A673 (cell line): ENCODE results near the gene IL6. TPM values are rescaled to one million over a fixed set of nuclear protein-coding genes. Genes with fewer than 3 reads are reported as not detected.

Source experiments
- BruUV-seq: library from RNA; stranded (reverse); fragments of 400-500 nt; replicated peaks from 2 replicates; lab custom pipeline; 2021; lab: Mats Ljungman, UMichigan
- CTCF ChIA-PET: fragments of 300-600 bp; sonication (Branson Sonifier 250); formaldehyde crosslinking; loops from one replicate; lab custom pipeline; 2022; ENCODE audit warnings: antibody characterized with exemption; lab: Charles Lee
- POLR2A ChIA-PET: fragments of 300-600 bp; sonication (Branson Sonifier 250); formaldehyde crosslinking; loops from one replicate; lab custom pipeline; 2022; ENCODE audit warnings: antibody characterized with exemption; ENCODE audit not compliant: low non-redundant PET; lab: Charles Lee
- DNase-seq: peaks from one replicate; pipeline ENCODE4 v3.0.0-alpha.2; 2015; ENCODE audit warnings: low spot score
- H3K27ac ChIP-seq: fragments of 200-600 bp; sonication (generic); 2 replicates; pipeline ENCODE4 v1.5.1; 2016; ENCODE audit warnings: mixed run types, low read depth, mild to moderate bottlenecking, mixed read lengths, antibody characterized with exemption, low read length; ENCODE audit not compliant: poor library complexity, severe bottlenecking
- H3K27me3 ChIP-seq: fragments of 200-600 bp; sonication (generic); replicated peaks from 2 replicates; pipeline ENCODE4 v1.6.1; 2017; ENCODE audit warnings: mixed run types, low read depth, mild to moderate bottlenecking, mixed read lengths, antibody characterized with exemption, low read length; ENCODE audit not compliant: insufficient read depth, poor library complexity
- H3K36me3 ChIP-seq: fragments of 200-600 bp; sonication (generic); 2 replicates; pipeline ENCODE4 v1.6.1; 2016; ENCODE audit warnings: mixed run types, mild to moderate bottlenecking, mixed read lengths, antibody characterized with exemption, low read length; ENCODE audit not compliant: insufficient read depth, poor library complexity, severe bottlenecking
- H3K4me1 ChIP-seq: fragments of 200-600 bp; sonication (generic); 2 replicates; pipeline ENCODE4 v1.6.1; 2017; ENCODE audit warnings: mixed run types, mild to moderate bottlenecking, mixed read lengths, antibody characterized with exemption, low read length; ENCODE audit not compliant: insufficient read depth, poor library complexity, severe bottlenecking
- H3K4me3 ChIP-seq: fragments of 200-600 bp; sonication (generic); 2 replicates; pipeline ENCODE4 v1.5.1; 2016; ENCODE audit warnings: low read depth, mixed run types, mild to moderate bottlenecking, mixed read lengths, low read length; ENCODE audit not compliant: poor library complexity, severe bottlenecking
- H3K9me3 ChIP-seq: fragments of 200-600 bp; sonication (generic); 2 replicates; pipeline ENCODE4 v1.6.1; 2016; ENCODE audit warnings: mixed run types, low read depth, mild to moderate bottlenecking, mixed read lengths, antibody characterized with exemption, low read length; ENCODE audit not compliant: poor library complexity, severe bottlenecking
- EZH2 ChIP-seq: fragments of 200-600 bp; sonication (generic); IDR thresholded peaks from 2 replicates; pipeline ENCODE4 v1.6.1; 2017; ENCODE audit warnings: borderline replicate concordance, low read depth, mild to moderate bottlenecking, mixed read lengths, antibody characterized with exemption, low read length; ENCODE audit not compliant: poor library complexity, severe bottlenecking
- intact Hi-C: fragments of 100-400 bp; cut with micrococcal nuclease; formaldehyde crosslinking; loops from one replicate; pipeline ENCODE4 v1.10.0; 2022; ENCODE audit not compliant: unreplicated experiment
- total RNA-seq: library from RNA; stranded (reverse); gene quantifications from 2 replicates; pipeline ENCODE4 v1.2.3, GENCODE V29; 2021
- TF ChIP-seq, protein P1 (sequence below): fragments of 300-800, 200-600 bp; sonication (generic); conservative IDR thresholded peaks from 2 replicates; pipeline ENCODE4 v1.5.1; 2017; ENCODE audit warnings: low read depth, mild to moderate bottlenecking, antibody characterized with exemption, low read length, moderate library complexity, mixed read lengths

The IL6 gene
- total RNA-seq, 1 experiment from 2014 or later: not detected

DNA sequence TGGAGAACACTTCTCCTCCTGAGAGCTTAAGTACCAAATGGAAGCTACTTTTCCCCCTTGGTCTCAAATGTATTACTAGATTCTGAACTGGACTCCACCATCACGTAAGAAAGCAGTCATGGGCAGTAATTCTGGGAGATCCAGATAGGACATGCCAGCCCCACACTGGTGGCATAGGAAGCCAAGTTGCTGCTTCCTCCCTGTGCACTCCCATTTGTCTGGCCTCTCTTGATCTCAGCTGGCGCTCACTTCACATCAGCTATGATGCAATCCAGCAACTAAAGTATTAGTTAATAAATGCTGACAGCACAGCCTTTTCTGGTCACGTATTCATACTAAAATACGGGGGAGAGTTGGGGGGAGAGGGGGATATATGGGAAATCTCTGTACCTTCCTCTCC lies 3.4 kb upstream of the IL6 start:
- no peak overlapping the region for H3K4me3 ChIP-seq
- BruUV-seq: no TSS peak
- POLR2A ChIA-PET: no interaction called here
- H3K36me3 ChIP-seq: no peaks in the 10 kb centered on the region
- CTCF ChIA-PET: interaction anchor here (0.6 kb wide), 1 partner anchor 99 kb away, joined by 6 read pairs; no protein-coding TSS in a partner anchor
- H3K27me3 ChIP-seq: no peaks in the 10 kb centered on the region
- no peak for DNase-seq
- H3K9me3 ChIP-seq: no peaks in the 10 kb centered on the region
- intact Hi-C loops: no loop called here
- H3K4me1 ChIP-seq: peaks cover 18% of the 10 kb centered on the region
- H3K27ac ChIP-seq: no peak overlapping the region
- TF ChIP-seq, protein P1, sequence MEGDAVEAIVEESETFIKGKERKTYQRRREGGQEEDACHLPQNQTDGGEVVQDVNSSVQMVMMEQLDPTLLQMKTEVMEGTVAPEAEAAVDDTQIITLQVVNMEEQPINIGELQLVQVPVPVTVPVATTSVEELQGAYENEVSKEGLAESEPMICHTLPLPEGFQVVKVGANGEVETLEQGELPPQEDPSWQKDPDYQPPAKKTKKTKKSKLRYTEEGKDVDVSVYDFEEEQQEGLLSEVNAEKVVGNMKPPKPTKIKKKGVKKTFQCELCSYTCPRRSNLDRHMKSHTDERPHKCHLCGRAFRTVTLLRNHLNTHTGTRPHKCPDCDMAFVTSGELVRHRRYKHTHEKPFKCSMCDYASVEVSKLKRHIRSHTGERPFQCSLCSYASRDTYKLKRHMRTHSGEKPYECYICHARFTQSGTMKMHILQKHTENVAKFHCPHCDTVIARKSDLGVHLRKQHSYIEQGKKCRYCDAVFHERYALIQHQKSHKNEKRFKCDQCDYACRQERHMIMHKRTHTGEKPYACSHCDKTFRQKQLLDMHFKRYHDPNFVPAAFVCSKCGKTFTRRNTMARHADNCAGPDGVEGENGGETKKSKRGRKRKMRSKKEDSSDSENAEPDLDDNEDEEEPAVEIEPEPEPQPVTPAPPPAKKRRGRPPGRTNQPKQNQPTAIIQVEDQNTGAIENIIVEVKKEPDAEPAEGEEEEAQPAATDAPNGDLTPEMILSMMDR: no peak
- TF ChIP-seq EZH2: no peak

DNA sequence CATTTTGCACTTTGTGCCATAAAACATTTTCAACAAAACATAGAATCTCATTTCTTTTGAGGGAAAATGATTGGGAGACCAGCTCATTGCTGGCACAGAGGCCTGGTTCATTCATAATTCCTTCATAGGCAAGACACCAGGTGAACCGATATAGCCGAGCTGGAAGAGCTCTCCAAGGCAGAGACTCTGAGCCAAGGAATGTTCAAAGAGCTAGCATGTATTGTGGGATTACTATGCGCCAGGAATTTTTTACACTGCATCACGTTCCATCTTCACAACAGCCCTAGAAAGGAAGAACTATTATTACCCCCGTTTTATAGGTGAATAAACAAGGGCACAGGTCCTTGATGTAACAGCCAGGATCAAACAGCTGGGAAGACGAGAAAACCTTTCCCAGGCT lies 2.1 kb upstream of the IL6 start:
- no peaks in the 10 kb centered on the region for H3K27me3 ChIP-seq
- H3K9me3 ChIP-seq: no peaks in the 10 kb centered on the region
- no peak overlapping the region for H3K4me3 ChIP-seq
- H3K36me3 ChIP-seq: no peaks in the 10 kb centered on the region
- CTCF ChIA-PET: no interaction called here
- BruUV-seq: no TSS peak
- no peak for DNase-seq
- POLR2A ChIA-PET: interaction anchor here (0.5 kb wide), 1 partner anchor 52 kb away, joined by 5 read pairs; no protein-coding TSS in a partner anchor
- intact Hi-C loops: no loop called here
- no peak overlapping the region for H3K27ac ChIP-seq
- TF ChIP-seq, protein P1: no peak
- peaks cover 18% of the 10 kb centered on the region for H3K4me1 ChIP-seq

DNA sequence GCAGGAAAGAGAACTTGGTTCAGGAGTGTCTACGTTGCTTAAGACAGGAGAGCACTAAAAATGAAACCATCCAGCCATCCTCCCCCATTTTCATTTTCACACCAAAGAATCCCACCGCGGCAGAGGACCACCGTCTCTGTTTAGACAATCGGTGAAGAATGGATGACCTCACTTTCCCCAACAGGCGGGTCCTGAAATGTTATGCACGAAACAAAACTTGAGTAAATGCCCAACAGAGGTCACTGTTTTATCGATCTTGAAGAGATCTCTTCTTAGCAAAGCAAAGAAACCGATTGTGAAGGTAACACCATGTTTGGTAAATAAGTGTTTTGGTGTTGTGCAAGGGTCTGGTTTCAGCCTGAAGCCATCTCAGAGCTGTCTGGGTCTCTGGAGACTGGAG lies 1.4 kb upstream of the IL6 start:
- no peak for TF ChIP-seq EZH2
- TF ChIP-seq, protein P1: peak; percentile 43
- Histone ChIP-seq H3K27ac (no peak overlapping the region), H3K36me3 (no peaks in the 10 kb centered on the region), H3K9me3 (no peaks in the 10 kb centered on the region), H3K4me3 (no peak overlapping the region), H3K4me1 (peaks cover 18% of the 10 kb centered on the region), H3K27me3 (no peaks in the 10 kb centered on the region)
- DNase-seq: peak; percentile 53
- CTCF ChIA-PET: no interaction called here
- no TSS peak for BruUV-seq
- intact Hi-C loops: no loop called here
- POLR2A ChIA-PET: no interaction called here
